Spleen (tissue), 7 donors: ENCODE measurements around the gene CCL16.

Experiments
- CTCF ChIP-seq, 11 experiments: fragments of 200-600 bp in 7 of 11; fragments of 450-650 bp in 4 of 11; sonication (generic) in 4 of 11; IDR thresholded peaks in 8 of 11; conservative IDR thresholded peaks in 3 of 11; 1 replicate in 7 of 11; 2 replicates in 4 of 11; pipeline versions ENCODE4 v1.4.0 to v1.8.0; 2016 to 2021; ENCODE audit warnings: antibody characterized with exemption in 11 of 11, inconsistent platforms in 4 of 11, mild to moderate bottlenecking in 1 of 11
- POLR2A ChIP-seq, 3 donors: fragments of 450-650 bp; IDR thresholded peaks; one replicate each; pipeline ENCODE4 v1.5.1; 2017; ENCODE audit warnings: antibody characterized with exemption in 3 of 3, mild to moderate bottlenecking in 1 of 3
- donor health status: DM: no; HTN: no; CAD: no; lungs with moderate emphysema.
- donor health status: DM: no; HTN: no; CAD: no.
- donor health status: DM: no; HTN: no; CAD: no.

GRCh38 chr17:35977509-35977908 is 3.8 kb downstream of the CCL16 start:
- TF ChIP-seq CTCF (IDR thresholded peaks at IDR 0.05 in 8 of 11, conservative IDR thresholded peaks at IDR 0.05 in 3 of 11) (no peak), POLR2A (IDR thresholded peaks at IDR 0.05) (no peak)
